Transverse colon (tissue), 4 donors: ENCODE measurements around the gene MCM9. TPM values are rescaled to one million over a fixed set of nuclear protein-coding genes. Genes with fewer than 3 reads are reported as not detected.

ENCODE experiments used
- DNase-seq: peaks from one replicate; pipeline ENCODE4 v3.0.0-alpha.2; 2019
- H3K27ac ChIP-seq, 4 donors: fragments of 200-600 bp; sonication (generic); 2 replicates each; pipeline ENCODE4 v1.5.1; 2016 to 2018; ENCODE audit warnings: inconsistent platforms in 4 of 4
- H3K27me3 ChIP-seq: fragments of 200-600 bp; sonication (generic); 2 replicates; pipeline ENCODE4 v1.5.1; 2017; ENCODE audit warnings: inconsistent platforms
- H3K36me3 ChIP-seq, 4 donors: fragments of 200-600 bp; sonication (generic); 2 replicates each; pipeline ENCODE4 v1.5.1; 2017 to 2019; ENCODE audit warnings: inconsistent platforms in 4 of 4
- H3K4me1 ChIP-seq, 4 donors: fragments of 200-600 bp; sonication (generic); 2 replicates each; pipeline ENCODE4 v1.5.1; 2017 to 2020; ENCODE audit warnings: inconsistent platforms in 4 of 4
- H3K4me3 ChIP-seq, 4 donors: fragments of 200-600 bp; sonication (generic); 1 replicate in 1 of 4; 2 replicates in 3 of 4; pipeline versions ENCODE4 v1.5.1 to v1.6.1; 2017 to 2019; ENCODE audit warnings: inconsistent platforms in 4 of 4
- H3K9me3 ChIP-seq, 2 donors: fragments of 200-600 bp; sonication (generic); 2 replicates each; pipeline ENCODE4 v1.5.1; 2017 to 2019; ENCODE audit warnings: inconsistent platforms in 2 of 2
- EP300 ChIP-seq: sonication (generic); formaldehyde crosslinking; IDR thresholded peaks from one replicate; pipeline ENCODE4 v1.6.1; 2017; ENCODE audit warnings: antibody characterized with exemption, low read depth
- POLR2A ChIP-seq: fragments of 450-650 bp; IDR thresholded peaks from one replicate; pipeline ENCODE4 v1.6.1; 2016; ENCODE audit warnings: antibody characterized with exemption, mild to moderate bottlenecking, moderate library complexity
- POLR2AphosphoS5 ChIP-seq, 3 donors: sonication (generic); formaldehyde crosslinking; IDR thresholded peaks; one replicate each; pipeline ENCODE4 v1.6.1; 2016; ENCODE audit warnings: antibody characterized with exemption in 3 of 3
- WGBS, 2 donors: methylation state at CpG; one replicate each; pipeline ENCODE4 v1.1.5; 2018; ENCODE audit warnings: low coverage in 1 of 2; 5-methylcytosine and 5-hydroxymethylcytosine counted together
- in situ Hi-C, 4 donors: fragments of 200-750 bp; cut with MboI; loops; one replicate each; pipeline versions ENCODE4 v1.15.0 to v1.15.1; 2017; ENCODE audit warnings: low sequenced_read_pairs in 3 of 4, low pct_ligation_motif_present in 1 of 4, low pct_unique_long_range_greater_than_20kb in 1 of 4
- intact Hi-C: fragments of 100-400 bp; cut with DNase I; formaldehyde crosslinking; loops from one replicate; pipeline ENCODE4 v1.15.1; 2023; ENCODE audit warnings: low total_unique reads
- total RNA-seq, 4 donors: library from RNA; depleted of rRNA; stranded (reverse); fragments of >200 nt; gene quantifications; one replicate each; pipeline ENCODE4 v1.1.0, GENCODE V29; 2016
- TF ChIP-seq, protein P1 (sequence below), 5 experiments: fragments of 200-600 bp in 3 of 5; fragments of 450-650 bp in 2 of 5; sonication (generic) in 3 of 5; IDR thresholded peaks; 1 replicate in 2 of 5; 2 replicates in 3 of 5; pipeline ENCODE4 v1.5.1; 2016 to 2017; ENCODE audit warnings: antibody characterized with exemption in 5 of 5, inconsistent platforms in 3 of 5, mild to moderate bottlenecking in 2 of 5, moderate library complexity in 1 of 5

The MCM9 gene
- total RNA-seq, 4 donors from 2014 or later: 5.2 to 27.6 (median 19.0) TPM

DNA sequence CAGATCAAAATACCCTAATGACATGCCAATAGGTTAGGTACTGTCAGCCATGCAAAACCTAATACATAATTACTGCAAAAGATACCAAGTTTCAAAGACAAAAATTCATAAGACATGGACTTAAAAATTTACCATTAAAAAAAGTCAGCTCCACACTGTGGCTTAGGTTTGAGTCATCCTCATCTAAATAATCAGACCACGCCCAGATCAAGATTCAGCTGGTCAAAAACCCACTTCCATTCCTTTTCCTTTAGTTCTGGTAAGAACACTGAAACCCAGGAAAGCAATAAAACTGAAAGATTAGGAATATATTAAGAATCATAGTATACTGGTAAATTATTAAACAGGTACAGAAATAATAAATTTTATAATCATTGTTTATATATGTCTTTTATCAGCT, 122.0 kb downstream of the MCM9 start:
- intact Hi-C loops (no loop called here), in situ Hi-C loops (no loop called here)
- no peak for DNase-seq
- Histone ChIP-seq H3K27me3 (no peaks in the 10 kb centered on the region), H3K4me3 (no peak overlapping the region), H3K9me3 (no peaks in the 10 kb centered on the region), H3K27ac (no peak overlapping the region), H3K36me3 (no peaks in the 10 kb centered on the region), H3K4me1 (no peaks in the 10 kb centered on the region)
- TF ChIP-seq EP300 (no peak), POLR2A (no peak), POLR2AphosphoS5 (IDR thresholded peaks at IDR 0.05) (no peak)
- TF ChIP-seq, protein P1, sequence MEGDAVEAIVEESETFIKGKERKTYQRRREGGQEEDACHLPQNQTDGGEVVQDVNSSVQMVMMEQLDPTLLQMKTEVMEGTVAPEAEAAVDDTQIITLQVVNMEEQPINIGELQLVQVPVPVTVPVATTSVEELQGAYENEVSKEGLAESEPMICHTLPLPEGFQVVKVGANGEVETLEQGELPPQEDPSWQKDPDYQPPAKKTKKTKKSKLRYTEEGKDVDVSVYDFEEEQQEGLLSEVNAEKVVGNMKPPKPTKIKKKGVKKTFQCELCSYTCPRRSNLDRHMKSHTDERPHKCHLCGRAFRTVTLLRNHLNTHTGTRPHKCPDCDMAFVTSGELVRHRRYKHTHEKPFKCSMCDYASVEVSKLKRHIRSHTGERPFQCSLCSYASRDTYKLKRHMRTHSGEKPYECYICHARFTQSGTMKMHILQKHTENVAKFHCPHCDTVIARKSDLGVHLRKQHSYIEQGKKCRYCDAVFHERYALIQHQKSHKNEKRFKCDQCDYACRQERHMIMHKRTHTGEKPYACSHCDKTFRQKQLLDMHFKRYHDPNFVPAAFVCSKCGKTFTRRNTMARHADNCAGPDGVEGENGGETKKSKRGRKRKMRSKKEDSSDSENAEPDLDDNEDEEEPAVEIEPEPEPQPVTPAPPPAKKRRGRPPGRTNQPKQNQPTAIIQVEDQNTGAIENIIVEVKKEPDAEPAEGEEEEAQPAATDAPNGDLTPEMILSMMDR (IDR thresholded peaks at IDR 0.05): no peak
- WGBS, 2 donors: 88% methylated on average over 1 of the region's 1 CpG

GRCh38 chr6:118810420-118811027, 124.4 kb downstream of the MCM9 start:
- 70 to 75% methylated on average over 2 to 4 of the region's 4 CpGs for WGBS, 2 donors
- DNase-seq: peak; percentile 42
- no peaks in the 10 kb centered on the region for H3K27me3 ChIP-seq
- in situ Hi-C loops (no loop called here), intact Hi-C loops (no loop called here)
- H3K36me3 ChIP-seq: no peaks in the 10 kb centered on the region
- H3K27ac ChIP-seq: no peak overlapping the region
- H3K9me3 ChIP-seq: no peaks in the 10 kb centered on the region
- no peak overlapping the region for H3K4me3 ChIP-seq
- TF ChIP-seq, protein P1 (IDR thresholded peaks at IDR 0.05): no peak
- TF ChIP-seq POLR2A: no peak
- no peak for TF ChIP-seq EP300
- no peak for TF ChIP-seq POLR2AphosphoS5 (IDR thresholded peaks at IDR 0.05)
- no peaks in the 10 kb centered on the region for H3K4me1 ChIP-seq

GRCh38 chr6:118808793-118809638, 125.9 kb downstream of the MCM9 start:
- intact Hi-C loops: no loop called here
- TF ChIP-seq, protein P1 (IDR thresholded peaks at IDR 0.05): no peak
- no peak for TF ChIP-seq EP300
- TF ChIP-seq POLR2A: no peak
- TF ChIP-seq POLR2AphosphoS5 (IDR thresholded peaks at IDR 0.05): no peak
- no peak for DNase-seq
- in situ Hi-C loops: loop anchor here in 1 of 4 donors (10.0 kb wide), 1 partner anchor 296 kb away; no protein-coding TSS in a partner anchor
- Histone ChIP-seq H3K36me3 (no peaks in the 10 kb centered on the region), H3K27me3 (no peaks in the 10 kb centered on the region), H3K27ac (peak overlapping the region in 1 of 4 donors; percentile 22), H3K4me1 (no peaks in the 10 kb centered on the region), H3K9me3 (no peaks in the 10 kb centered on the region), H3K4me3 (no peak overlapping the region)
- WGBS, 2 donors: 64 to 73% methylated on average over 3 to 5 of the region's 5 CpGs

GRCh38 chr6:118804091-118804490, 130.9 kb downstream of the MCM9 start:
- 91 to 94% methylated on average over 4 of the region's 4 CpGs for WGBS, 2 donors
- no peak for DNase-seq
- intact Hi-C loops (no loop called here), in situ Hi-C loops (loop anchor here in 1 of 4 donors (10.0 kb wide), 1 partner anchor 301 kb away; no protein-coding TSS in a partner anchor)
- TF ChIP-seq POLR2AphosphoS5 (IDR thresholded peaks at IDR 0.05): no peak
- no peak for TF ChIP-seq POLR2A
- TF ChIP-seq, protein P1 (IDR thresholded peaks at IDR 0.05): no peak
- no peak for TF ChIP-seq EP300
- Histone ChIP-seq H3K4me3 (no peak overlapping the region), H3K9me3 (no peaks in the 10 kb centered on the region), H3K27ac (no peak overlapping the region), H3K4me1 (peaks cover 4 to 10% (median 8%) of the 10 kb centered on the region in 4 donors), H3K27me3 (no peaks in the 10 kb centered on the region), H3K36me3 (no peaks in the 10 kb centered on the region)
